Tibial nerve (tissue), 4 donors: ENCODE data around the gene RBM45. TPM values are rescaled to one million over a fixed set of nuclear protein-coding genes. Genes with fewer than 3 reads are reported as not detected.

Experiments used
- DNase-seq, 2 donors: peaks; one replicate each; pipeline ENCODE4 v3.0.0-alpha.2; 2019; ENCODE audit warnings: low spot score in 2 of 2
- H3K27ac ChIP-seq, 4 donors: fragments of 200-600 bp; sonication (generic) in 3 of 4; one replicate each; pipeline ENCODE4 v1.5.1; 2017 to 2019; ENCODE audit warnings: mild to moderate bottlenecking in 1 of 4
- H3K27me3 ChIP-seq, 2 donors: fragments of 200-600 bp; sonication (generic) in 1 of 2; one replicate each; pipeline versions ENCODE4 v1.5.1 to v1.6.0; 2017 to 2019
- H3K36me3 ChIP-seq, 3 donors: fragments of 200-600 bp; sonication (generic); one replicate each; pipeline ENCODE4 v1.5.1; 2018 to 2019
- H3K4me1 ChIP-seq, 4 donors: fragments of 200-600 bp; sonication (generic) in 3 of 4; one replicate each; pipeline ENCODE4 v1.5.1; 2017 to 2019
- H3K4me3 ChIP-seq, 4 donors: fragments of 200-600 bp; sonication (generic) in 3 of 4; one replicate each; pipeline ENCODE4 v1.5.1; 2017 to 2019; ENCODE audit warnings: mild to moderate bottlenecking in 1 of 4, moderate library complexity in 1 of 4
- H3K9me3 ChIP-seq, 4 donors: fragments of 200-600 bp; sonication (generic) in 3 of 4; one replicate each; pipeline ENCODE4 v1.5.1; 2017 to 2019
- CTCF ChIP-seq, 5 experiments: fragments of 200-600 bp in 3 of 5; fragments of 450-650 bp in 2 of 5; sonication (generic) in 3 of 5; IDR thresholded peaks; one replicate each; pipeline ENCODE4 v1.5.1; 2016 to 2019; ENCODE audit warnings: antibody characterized with exemption in 5 of 5, mild to moderate bottlenecking in 3 of 5, moderate library complexity in 2 of 5
- EP300 ChIP-seq, 2 donors: sonication (generic); formaldehyde crosslinking; IDR thresholded peaks; one replicate each; pipeline ENCODE4 v1.6.1; 2017; ENCODE audit warnings: antibody characterized with exemption in 2 of 2, mild to moderate bottlenecking in 1 of 2
- POLR2A ChIP-seq, 2 donors: fragments of 450-650 bp; IDR thresholded peaks; one replicate each; pipeline ENCODE4 v1.6.1; 2017; ENCODE audit warnings: antibody characterized with exemption in 2 of 2, mild to moderate bottlenecking in 2 of 2, moderate library complexity in 2 of 2
- WGBS, 2 donors: methylation state at CpG; one replicate each; pipeline ENCODE4 v1.1.5; 2018; 5-methylcytosine and 5-hydroxymethylcytosine counted together
- total RNA-seq, 4 donors: library from RNA; depleted of rRNA; stranded (reverse); fragments of >200 nt; gene quantifications; one replicate each; pipeline ENCODE4 v1.1.0, GENCODE V29; 2016

RBM45 gene
- total RNA-seq, 4 donors from 2014 or later = 13.6 to 20.4 (median 19.6) TPM

GRCh38 chr2:178157574-178157973 lies 45.3 kb downstream of the RBM45 start:
- TF ChIP-seq EP300 (IDR thresholded peaks at IDR 0.05) (no peak), POLR2A (IDR thresholded peaks at IDR 0.05) (no peak), CTCF (IDR thresholded peaks at IDR 0.05) (no peak)
- WGBS, 2 donors = 90% methylated on average over 5 of the region's 5 CpGs
- Histone ChIP-seq H3K27ac (no peak overlapping the region), H3K4me3 (no peak overlapping the region), H3K4me1 (no peaks in the 10 kb centered on the region), H3K36me3 (no peaks in the 10 kb centered on the region), H3K27me3 (no peaks in the 10 kb centered on the region), H3K9me3 (peaks cover 0 to 3% (median 0%) of the 10 kb centered on the region in 4 donors)
- no peak for DNase-seq

- TF ChIP-seq POLR2A (IDR thresholded peaks at IDR 0.05) = no peak
- TF ChIP-seq CTCF (IDR thresholded peaks at IDR 0.05) = no peak
- TF ChIP-seq EP300 (IDR thresholded peaks at IDR 0.05) = no peak
- no peak for DNase-seq
- WGBS, 2 donors = 75 to 89% methylated on average over 1 of the region's 1 CpG
- Histone ChIP-seq H3K4me1 (peaks cover 0 to 7% (median 0%) of the 10 kb centered on the region in 4 donors), H3K27me3 (no peaks in the 10 kb centered on the region), H3K4me3 (no peak overlapping the region), H3K27ac (no peak overlapping the region), H3K9me3 (peaks cover 0 to 3% (median 0%) of the 10 kb centered on the region in 4 donors), H3K36me3 (no peaks in the 10 kb centered on the region)
These were observed 47.7 kb downstream of the RBM45 start for GRCh38 chr2:178159966-178160365.

- H3K4me1 ChIP-seq = peaks cover 0 to 7% (median 0%) of the 10 kb centered on the region in 4 donors
- H3K9me3 ChIP-seq = peaks cover 0 to under 1% (median 0%) of the 10 kb centered on the region in 4 donors
- H3K36me3 ChIP-seq = no peaks in the 10 kb centered on the region
- no peak for TF ChIP-seq CTCF (IDR thresholded peaks at IDR 0.05)
- TF ChIP-seq EP300 (IDR thresholded peaks at IDR 0.05) = no peak
- TF ChIP-seq POLR2A (IDR thresholded peaks at IDR 0.05) = no peak
- 86 to 98% methylated on average over 1 of the region's 1 CpG for WGBS, 2 donors
- no peak for DNase-seq
- no peak overlapping the region for H3K27ac ChIP-seq
- no peak overlapping the region for H3K4me3 ChIP-seq
- H3K27me3 ChIP-seq = no peaks in the 10 kb centered on the region
These were observed 48.4 kb downstream of the RBM45 start for GRCh38 chr2:178160601-178161000.

GRCh38 chr2:178163395-178163794 lies 51.2 kb downstream of the RBM45 start:
- no peak overlapping the region for H3K4me3 ChIP-seq
- no peak overlapping the region for H3K27ac ChIP-seq

GRCh38 chr2:178163911-178164310 lies 51.7 kb downstream of the RBM45 start:
- DNase-seq = no peak
- TF ChIP-seq CTCF (IDR thresholded peaks at IDR 0.05) (no peak), EP300 (IDR thresholded peaks at IDR 0.05) (no peak), POLR2A (IDR thresholded peaks at IDR 0.05) (no peak)

More at GRCh38 chr2:178163395-178163794, 51.2 kb downstream of the RBM45 start:
- 52 to 54% methylated on average over 4 of the region's 4 CpGs for WGBS, 2 donors
- H3K4me1 ChIP-seq = peaks cover 0 to 7% (median 0%) of the 10 kb centered on the region in 4 donors
- H3K27me3 ChIP-seq = no peaks in the 10 kb centered on the region
- no peak for TF ChIP-seq EP300 (IDR thresholded peaks at IDR 0.05)
- TF ChIP-seq CTCF (IDR thresholded peaks at IDR 0.05) = no peak
- no peak for TF ChIP-seq POLR2A (IDR thresholded peaks at IDR 0.05)
- DNase-seq = no peak
- no peaks in the 10 kb centered on the region for H3K36me3 ChIP-seq
- no peaks in the 10 kb centered on the region for H3K9me3 ChIP-seq

More at GRCh38 chr2:178163911-178164310, 51.7 kb downstream of the RBM45 start:
- H3K36me3 ChIP-seq = no peaks in the 10 kb centered on the region
- peaks cover 0 to 7% (median 0%) of the 10 kb centered on the region in 4 donors for H3K4me1 ChIP-seq
- no peaks in the 10 kb centered on the region for H3K9me3 ChIP-seq
- no peaks in the 10 kb centered on the region for H3K27me3 ChIP-seq
- no peak overlapping the region for H3K27ac ChIP-seq
- 0 to 93% methylated on average over 1 of the region's 1 CpG for whole genome bisulfite sequencing, 2 donors
- no peak overlapping the region for H3K4me3 ChIP-seq
